Measurements from ENCODE around the gene TEAD4.

DNA sequence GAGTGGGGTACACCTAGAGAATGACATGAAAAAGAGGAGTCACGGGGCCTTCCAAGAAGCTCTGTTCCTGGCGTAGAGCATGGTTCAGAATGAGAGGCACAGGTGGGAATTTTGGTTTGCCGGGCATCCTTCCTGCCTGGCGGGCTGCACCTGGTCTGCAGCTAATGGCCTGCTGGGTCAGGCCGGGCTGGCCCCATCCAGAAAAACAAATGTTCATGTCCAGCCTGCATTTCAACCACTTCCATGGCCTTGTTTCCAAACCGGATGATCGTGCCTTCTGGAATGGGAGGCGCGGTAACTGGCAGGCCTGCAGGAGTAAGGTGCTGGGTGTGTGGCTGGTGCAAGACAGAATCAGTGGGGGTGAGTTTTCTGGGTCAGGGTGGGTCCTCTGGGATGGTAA is 14.4 kb downstream of the TEAD4 start:
- no peak for TF ChIP-seq LEF1 (IDR thresholded peaks at IDR 0.05; ENCODE audit: borderline replicate concordance)
- TF ChIP-seq ELF4 (IDR thresholded peaks at IDR 0.05), result no peak
- TF ChIP-seq SP1 (IDR thresholded peaks at IDR 0.05), result no peak
- no peak for TF ChIP-seq FOXM1 (IDR thresholded peaks at IDR 0.05; ENCODE audit: borderline replicate concordance)
- no peak for TF ChIP-seq FOXA1 (IDR thresholded peaks at IDR 0.05)
- TF ChIP-seq CTBP1 (IDR thresholded peaks at IDR 0.05; ENCODE audit: borderline replicate concordance), result no peak
- no peak for TF ChIP-seq SUZ12 (IDR thresholded peaks at IDR 0.05)
